A549 (cell line): ENCODE data around the gene EMX2. TPM values are rescaled to one million over a fixed set of nuclear protein-coding genes. Genes with fewer than 3 reads are reported as not detected.

Experiments
- ATAC-seq, 2 experiments: fragments of 200-7000 bp in 1 of 2; fragments of >200 bp in 1 of 2; cut with Nextera tagmentation in 1 of 2; cut with Tn5 transposase in 1 of 2; 3 replicates each; pipeline versions ENCODE4 v1.8.0 to v1.9.1; 2018 to 2020; ENCODE audit warnings: mild to moderate bottlenecking in 1 of 2, moderate library complexity in 1 of 2
- CTCF ChIA-PET: fragments of 300-600 bp; sonication (Branson Sonifier 250); formaldehyde crosslinking; extraction: SDS; loops from one replicate; lab custom pipeline; 2021; ENCODE audit warnings: antibody characterized with exemption, inconsistent platforms; lab: Yijun Ruan, JAX
- POLR2A ChIA-PET: fragments of 350-600 bp; formaldehyde crosslinking; extraction: SDS; loops from one replicate; lab custom pipeline; 2021; ENCODE audit warnings: antibody characterized with exemption, inconsistent platforms; lab: Yijun Ruan, JAX
- DNase-seq, 2 experiments: peaks; one replicate each; pipeline versions ENCODE4 v3.0.0 to v3.0.0-alpha.2; 2011 to 2016; ENCODE audit warnings: low read depth in 1 of 2, low spot score in 1 of 2
- FAIRE-seq: peaks from 2 replicates; lab custom pipeline; 2011; peaks lifted over from hg19 to GRCh38; lab: Jason Lieb, UNC
- H3K27ac ChIP-seq, 2 experiments: fragments of >200 bp; sonication (Bioruptor Twin); formaldehyde crosslinking; 3 replicates each; pipeline ENCODE4 v1.5.1; 2016 to 2017
- H3K4me1 ChIP-seq: fragments of >200 bp; sonication (Bioruptor Twin); formaldehyde crosslinking; 3 replicates; pipeline ENCODE4 v1.6.1; 2016
- H3K4me2 ChIP-seq: fragments of >200 bp; sonication (Bioruptor Twin); formaldehyde crosslinking; 3 replicates; pipeline ENCODE4 v1.6.1; 2016
- H3K4me3 ChIP-seq: fragments of >200 bp; sonication (Bioruptor Twin); formaldehyde crosslinking; 3 replicates; pipeline ENCODE4 v1.5.1; 2016
- H3K9me3 ChIP-seq: fragments of >200 bp; sonication (Bioruptor Twin); formaldehyde crosslinking; 3 replicates; pipeline ENCODE4 v1.6.1; 2016
- BHLHE40 ChIP-seq: IDR thresholded peaks from 2 replicates; pipeline ENCODE4 v1.6.1; 2012; ENCODE audit warnings: low read depth, low read length, inconsistent platforms
- EHMT2 ChIP-seq: fragments of 200-600 bp; sonication (generic); IDR thresholded peaks from 2 replicates; pipeline ENCODE4 v1.6.1; 2016; ENCODE audit warnings: antibody characterized with exemption, low read depth, mild to moderate bottlenecking, moderate library complexity
- FOSB ChIP-seq: fragments of 250-450 bp; sonication (Bioruptor Pico); IDR thresholded peaks from 2 replicates; pipeline ENCODE4 v1.5.0; 2020; ENCODE audit warnings: mild to moderate bottlenecking, moderate library complexity
- FOXS1 ChIP-seq: fragments of 250-450 bp; sonication (Bioruptor Pico); IDR thresholded peaks from 2 replicates; pipeline ENCODE4 v1.5.0; 2020; ENCODE audit warnings: mild to moderate bottlenecking, moderate library complexity
- HEYL ChIP-seq: fragments of 250-450 bp; sonication (Bioruptor Pico); IDR thresholded peaks from 2 replicates; pipeline ENCODE4 v1.8.0; 2021; ENCODE audit warnings: mild to moderate bottlenecking, moderate library complexity
- HOXA7 ChIP-seq: fragments of 250-450 bp; sonication (Bioruptor Pico); IDR thresholded peaks from 2 replicates; pipeline ENCODE4 v1.5.0; 2020; ENCODE audit warnings: mild to moderate bottlenecking, moderate library complexity
- HOXB13 ChIP-seq: fragments of 250-450 bp; sonication (Bioruptor Pico); IDR thresholded peaks from 2 replicates; pipeline ENCODE4 v1.5.0; 2020; ENCODE audit warnings: low read depth, mild to moderate bottlenecking, moderate library complexity
- HOXB5 ChIP-seq: fragments of 250-450 bp; sonication (Bioruptor Pico); IDR thresholded peaks from 2 replicates; pipeline ENCODE4 v1.5.0; 2020; ENCODE audit warnings: mild to moderate bottlenecking, moderate library complexity
- MAFK ChIP-seq: fragments of 450-650 bp; IDR thresholded peaks from 2 replicates; pipeline ENCODE4 v1.6.1; 2014; ENCODE audit not compliant: partially characterized antibody
- MYC ChIP-seq: IDR thresholded peaks from 2 replicates; pipeline ENCODE4 v1.6.1; 2012; ENCODE audit warnings: mild to moderate bottlenecking, inconsistent platforms, low read length, improper control_type of control experiment, borderline replicate concordance
- NPAS2 ChIP-seq: fragments of 250-450 bp; sonication (Bioruptor Pico); IDR thresholded peaks from 2 replicates; pipeline ENCODE4 v1.8.0; 2022; ENCODE audit warnings: mild to moderate bottlenecking, moderate library complexity, borderline replicate concordance
- NR3C1 ChIP-seq: fragments of >200 bp; sonication (Bioruptor Twin); formaldehyde crosslinking; IDR thresholded peaks from 3 replicates; pipeline ENCODE4 v1.6.1; 2017
- PHF8 ChIP-seq: fragments of 200-600 bp; sonication (generic); IDR thresholded peaks from 2 replicates; pipeline ENCODE4 v1.6.1; 2016; ENCODE audit warnings: low read depth, mild to moderate bottlenecking, antibody characterized with exemption, moderate library complexity, borderline replicate concordance
- POLR2A ChIP-seq: IDR thresholded peaks from 2 replicates; pipeline ENCODE4 v1.6.1; 2012; ENCODE audit warnings: mild to moderate bottlenecking, low read length
- RAD21 ChIP-seq, 2 experiments: fragments of >200 bp in 1 of 2; sonication (Bioruptor Twin) in 1 of 2; formaldehyde crosslinking in 1 of 2; IDR thresholded peaks in 1 of 2; conservative IDR thresholded peaks in 1 of 2; 2 replicates in 1 of 2; 3 replicates in 1 of 2; pipeline ENCODE4 v1.6.1; 2012 to 2018; ENCODE audit warnings: inconsistent platforms in 1 of 2
- RCOR1 ChIP-seq: fragments of 150-350 bp; IDR thresholded peaks from 2 replicates; pipeline ENCODE4 v1.6.1; 2014; ENCODE audit warnings: antibody characterized with exemption, low read length, low read depth
- RNF2 ChIP-seq: fragments of 200-600 bp; sonication (generic); IDR thresholded peaks from 2 replicates; pipeline ENCODE4 v1.6.1; 2016; ENCODE audit warnings: low read depth, mild to moderate bottlenecking, antibody characterized with exemption, moderate library complexity, borderline replicate concordance
- SMC3 ChIP-seq: fragments of >200 bp; sonication (Bioruptor Twin); formaldehyde crosslinking; IDR thresholded peaks from 3 replicates; pipeline ENCODE4 v1.6.1; 2018; ENCODE audit warnings: inconsistent platforms
- TFCP2L1 ChIP-seq: fragments of 250-450 bp; sonication (Bioruptor Pico); IDR thresholded peaks from 2 replicates; pipeline ENCODE4 v1.5.0; 2021; ENCODE audit warnings: mild to moderate bottlenecking
- ZFP36 ChIP-seq: fragments of 450-650 bp; IDR thresholded peaks from 2 replicates; pipeline ENCODE4 v1.6.1; 2014; ENCODE audit warnings: borderline replicate concordance; ENCODE audit not compliant: partially characterized antibody
- WGBS: methylation state at CpG from one replicate; pipeline ENCODE4 v1.1.6; 2017; ENCODE audit errors: missing lambda C conversion rate; 5-methylcytosine and 5-hydroxymethylcytosine counted together
- polyA plus RNA-seq, 4 experiments: library from polyadenylated mRNA; depleted of rRNA in 3 of 4; stranded (reverse); fragments of >200 nt; fragmentation: RNase III in 1 of 4; extraction: RNeasy Plus Mini Kit Qiagen cat#74134 plus additional on column Dnase treatment in 1 of 4; gene quantifications; 2 replicates in 3 of 4; 3 replicates in 1 of 4; pipeline ENCODE4 v1.2.3, GENCODE V29; 2011 to 2017
- TF ChIP-seq, protein P1 (sequence below): fragments of 150-350 bp; IDR thresholded peaks from 2 replicates; pipeline ENCODE4 v1.6.1; 2014; ENCODE audit warnings: low read depth, mild to moderate bottlenecking, low read length
- TF ChIP-seq, protein P2 (sequence below): fragments of 250-450 bp; sonication (Bioruptor Pico); IDR thresholded peaks from 2 replicates; pipeline ENCODE4 v1.5.0; 2021; ENCODE audit warnings: mild to moderate bottlenecking, moderate library complexity, borderline replicate concordance
- TF ChIP-seq, protein P3 (sequence below): IDR thresholded peaks from 2 replicates; pipeline ENCODE4 v1.6.1; 2012; ENCODE audit warnings: low read depth, borderline replicate concordance
- TF ChIP-seq, protein P4 (sequence below): IDR thresholded peaks from 2 replicates; pipeline ENCODE4 v1.6.1; 2012

EMX2 gene
- polyA plus RNA-seq, 2 of the 4 experiments (the other 2 are of a cell fraction) = not detected

DNA sequence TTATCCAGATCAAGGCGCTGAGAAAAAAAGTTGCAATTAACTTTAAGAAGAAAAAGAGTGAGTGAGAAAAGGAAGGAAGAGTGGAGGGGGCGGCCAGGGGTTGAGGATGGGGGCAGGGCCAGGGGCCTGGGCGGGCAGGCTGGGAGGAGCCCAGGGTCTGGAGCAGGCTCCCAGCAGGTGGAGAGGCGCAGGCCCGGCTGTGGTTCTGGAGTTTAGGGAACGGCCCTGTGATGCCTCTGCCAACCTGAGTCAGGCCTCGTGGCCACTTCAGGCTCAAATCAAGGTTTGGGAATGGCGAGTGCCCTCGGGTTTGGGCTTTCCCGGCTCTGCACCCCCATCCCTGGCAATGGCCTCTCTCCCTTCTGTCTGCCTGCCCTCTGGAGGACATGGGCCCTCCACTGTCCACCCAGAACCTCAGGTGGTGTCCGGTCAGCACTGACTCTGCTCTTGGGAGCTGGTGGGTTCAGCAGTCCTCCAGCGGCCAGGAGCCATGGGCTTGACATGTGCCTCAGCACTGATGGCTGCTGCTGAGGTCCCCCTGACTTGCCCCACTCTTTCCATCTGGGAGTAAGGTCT is 41.0 kb upstream of the EMX2 start:
- TF ChIP-seq SMC3 (no peak), FOXS1 (CRISPR knock-in tag) (no peak), HOXB5 (CRISPR knock-in tag) (no peak), POLR2A (no peak), RAD21 (conservative IDR thresholded peaks at IDR 0.05 in 1 of 2, IDR thresholded peaks at IDR 0.05 in 1 of 2) (no peak), RCOR1 (no peak), MAFK (no peak), RNF2 (no peak), ZFP36 (no peak)
- TF ChIP-seq, protein P1, sequence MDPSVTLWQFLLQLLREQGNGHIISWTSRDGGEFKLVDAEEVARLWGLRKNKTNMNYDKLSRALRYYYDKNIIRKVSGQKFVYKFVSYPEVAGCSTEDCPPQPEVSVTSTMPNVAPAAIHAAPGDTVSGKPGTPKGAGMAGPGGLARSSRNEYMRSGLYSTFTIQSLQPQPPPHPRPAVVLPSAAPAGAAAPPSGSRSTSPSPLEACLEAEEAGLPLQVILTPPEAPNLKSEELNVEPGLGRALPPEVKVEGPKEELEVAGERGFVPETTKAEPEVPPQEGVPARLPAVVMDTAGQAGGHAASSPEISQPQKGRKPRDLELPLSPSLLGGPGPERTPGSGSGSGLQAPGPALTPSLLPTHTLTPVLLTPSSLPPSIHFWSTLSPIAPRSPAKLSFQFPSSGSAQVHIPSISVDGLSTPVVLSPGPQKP = no peak
- Histone ChIP-seq H3K4me2 (no peak overlapping the region), H3K4me1 (no peaks in the 10 kb centered on the region), H3K4me3 (no peak overlapping the region), H3K9me3 (no peaks in the 10 kb centered on the region), H3K27ac (no peak overlapping the region)
- ChIA-PET CTCF (interaction anchor here (0.7 to 0.9 kb wide), 2 partner anchors 12 to 739 kb away, joined by 3 read pairs; no protein-coding TSS in a partner anchor), POLR2A (no interaction called here)
- WGBS = 77% methylated on average over 5 of the region's 12 CpGs
- ATAC-seq = no peak
- no peak for DNase-seq
- no peak for FAIRE-seq

DNA sequence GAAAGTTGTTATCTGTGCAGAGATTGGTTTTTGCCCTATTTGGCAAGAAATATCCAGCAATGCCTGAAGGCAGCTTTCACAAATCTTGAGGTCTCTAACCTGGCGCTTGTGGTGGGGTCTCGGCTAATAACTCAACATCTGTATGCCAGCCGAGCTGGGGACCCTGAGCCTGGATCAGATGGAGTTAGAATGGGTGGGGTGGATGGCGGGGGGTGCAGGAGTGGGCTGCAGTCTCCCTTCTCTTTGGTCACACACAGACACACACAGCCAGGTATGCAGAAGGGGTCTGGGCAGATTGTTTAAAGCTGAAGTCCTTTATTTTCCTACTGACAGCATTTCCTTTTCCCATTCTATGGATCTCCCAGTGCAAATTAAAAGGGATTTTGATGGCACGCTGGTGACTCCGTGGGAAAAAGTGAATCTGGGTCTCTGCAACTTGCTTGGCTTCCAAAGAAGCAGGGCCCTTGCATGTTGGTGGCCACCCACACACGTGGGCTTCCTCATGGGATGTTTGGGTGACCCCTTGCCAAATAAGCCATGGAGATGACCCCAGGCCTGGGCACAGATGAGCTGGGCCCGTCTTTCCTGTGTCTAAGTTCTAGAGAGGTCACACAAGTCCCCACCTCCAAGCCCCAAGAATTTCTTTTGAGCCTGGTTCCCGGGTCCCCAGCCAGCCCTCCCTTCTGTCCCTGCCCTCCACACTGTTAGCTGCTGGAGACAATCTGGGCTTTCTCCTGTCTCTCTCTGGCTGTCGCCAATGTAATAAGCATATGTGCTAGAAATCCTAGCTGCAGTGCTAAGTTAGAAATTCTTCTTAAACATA is 39.9 kb upstream of the EMX2 start:
- Histone ChIP-seq H3K4me1 (no peaks in the 10 kb centered on the region), H3K27ac (no peak overlapping the region), H3K4me3 (no peak overlapping the region), H3K9me3 (no peaks in the 10 kb centered on the region), H3K4me2 (no peak overlapping the region)
- TF ChIP-seq PHF8 = no peak
- no peak for TF ChIP-seq HEYL
- no peak for TF ChIP-seq HOXB13
- TF ChIP-seq, protein P2, sequence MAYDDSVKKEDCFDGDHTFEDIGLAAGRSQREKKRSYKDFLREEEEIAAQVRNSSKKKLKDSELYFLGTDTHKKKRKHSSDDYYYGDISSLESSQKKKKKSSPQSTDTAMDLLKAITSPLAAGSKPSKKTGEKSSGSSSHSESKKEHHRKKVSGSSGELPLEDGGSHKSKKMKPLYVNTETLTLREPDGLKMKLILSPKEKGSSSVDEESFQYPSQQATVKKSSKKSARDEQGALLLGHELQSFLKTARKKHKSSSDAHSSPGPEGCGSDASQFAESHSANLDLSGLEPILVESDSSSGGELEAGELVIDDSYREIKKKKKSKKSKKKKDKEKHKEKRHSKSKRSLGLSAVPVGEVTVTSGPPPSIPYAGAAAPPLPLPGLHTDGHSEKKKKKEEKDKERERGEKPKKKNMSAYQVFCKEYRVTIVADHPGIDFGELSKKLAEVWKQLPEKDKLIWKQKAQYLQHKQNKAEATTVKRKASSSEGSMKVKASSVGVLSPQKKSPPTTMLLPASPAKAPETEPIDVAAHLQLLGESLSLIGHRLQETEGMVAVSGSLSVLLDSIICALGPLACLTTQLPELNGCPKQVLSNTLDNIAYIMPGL = no peak
- TF ChIP-seq RNF2 = no peak
- TF ChIP-seq BHLHE40 = no peak
- no peak for TF ChIP-seq NR3C1
- TF ChIP-seq, protein P1 = no peak
- TF ChIP-seq, protein P3, sequence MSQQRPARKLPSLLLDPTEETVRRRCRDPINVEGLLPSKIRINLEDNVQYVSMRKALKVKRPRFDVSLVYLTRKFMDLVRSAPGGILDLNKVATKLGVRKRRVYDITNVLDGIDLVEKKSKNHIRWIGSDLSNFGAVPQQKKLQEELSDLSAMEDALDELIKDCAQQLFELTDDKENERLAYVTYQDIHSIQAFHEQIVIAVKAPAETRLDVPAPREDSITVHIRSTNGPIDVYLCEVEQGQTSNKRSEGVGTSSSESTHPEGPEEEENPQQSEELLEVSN = no peak
- no peak for TF ChIP-seq NPAS2 (CRISPR knock-in tag)
- no peak for TF ChIP-seq FOSB
- no peak for TF ChIP-seq MYC
- TF ChIP-seq TFCP2L1 (CRISPR knock-in tag) = no peak
- TF ChIP-seq EHMT2 = no peak
- TF ChIP-seq FOXS1 (CRISPR knock-in tag) = no peak
- TF ChIP-seq RCOR1 = no peak
- TF ChIP-seq ZFP36 = no peak
- TF ChIP-seq HOXA7 (CRISPR knock-in tag) = no peak
- TF ChIP-seq, protein P4, sequence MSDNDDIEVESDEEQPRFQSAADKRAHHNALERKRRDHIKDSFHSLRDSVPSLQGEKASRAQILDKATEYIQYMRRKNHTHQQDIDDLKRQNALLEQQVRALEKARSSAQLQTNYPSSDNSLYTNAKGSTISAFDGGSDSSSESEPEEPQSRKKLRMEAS = no peak
- CTCF ChIA-PET = interaction anchor here (0.8 to 1.6 kb wide), 5 partner anchors 35 to 742 kb away, joined by 3 to 4 read pairs (median 3); no protein-coding TSS in a partner anchor
- DNase-seq (no peak), FAIRE-seq (no peak), ATAC-seq (no peak)
- POLR2A ChIA-PET = no interaction called here
- WGBS = 53% methylated on average over 10 of the region's 10 CpGs
